NCI-H510A (cell line): ENCODE data around the gene AMDHD2.

Experiments
- DNase-seq: peaks from one replicate; lab custom pipeline; 2025; lab: John Stamatoyannopoulos, UW

AMDHD2 gene

DNA sequence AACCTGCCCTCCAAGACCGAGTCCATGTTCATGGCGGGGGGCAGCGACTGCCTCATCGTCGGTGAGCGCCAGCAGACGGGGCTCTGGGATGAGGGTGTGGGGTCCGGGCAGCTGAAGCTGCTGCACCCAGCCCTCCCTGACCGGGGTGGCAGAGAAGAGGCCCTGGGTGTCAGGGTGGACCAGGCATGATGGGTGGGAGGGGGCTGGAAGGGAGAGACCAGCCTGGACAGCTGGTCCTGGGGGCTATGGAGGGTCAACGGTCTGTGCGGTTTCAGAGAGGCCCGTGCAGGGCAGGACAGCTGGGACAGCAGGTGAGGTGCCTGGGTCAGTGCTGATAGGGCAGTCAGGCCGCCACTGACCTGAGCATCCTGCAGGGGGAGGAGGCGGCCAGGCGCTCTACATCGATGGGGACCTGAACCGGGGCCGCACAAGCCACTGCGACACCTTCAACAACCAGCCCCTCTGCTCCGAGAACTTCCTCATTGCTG, 19.7 kb upstream of the AMDHD2 start:
- no peak for DNase-seq

DNA sequence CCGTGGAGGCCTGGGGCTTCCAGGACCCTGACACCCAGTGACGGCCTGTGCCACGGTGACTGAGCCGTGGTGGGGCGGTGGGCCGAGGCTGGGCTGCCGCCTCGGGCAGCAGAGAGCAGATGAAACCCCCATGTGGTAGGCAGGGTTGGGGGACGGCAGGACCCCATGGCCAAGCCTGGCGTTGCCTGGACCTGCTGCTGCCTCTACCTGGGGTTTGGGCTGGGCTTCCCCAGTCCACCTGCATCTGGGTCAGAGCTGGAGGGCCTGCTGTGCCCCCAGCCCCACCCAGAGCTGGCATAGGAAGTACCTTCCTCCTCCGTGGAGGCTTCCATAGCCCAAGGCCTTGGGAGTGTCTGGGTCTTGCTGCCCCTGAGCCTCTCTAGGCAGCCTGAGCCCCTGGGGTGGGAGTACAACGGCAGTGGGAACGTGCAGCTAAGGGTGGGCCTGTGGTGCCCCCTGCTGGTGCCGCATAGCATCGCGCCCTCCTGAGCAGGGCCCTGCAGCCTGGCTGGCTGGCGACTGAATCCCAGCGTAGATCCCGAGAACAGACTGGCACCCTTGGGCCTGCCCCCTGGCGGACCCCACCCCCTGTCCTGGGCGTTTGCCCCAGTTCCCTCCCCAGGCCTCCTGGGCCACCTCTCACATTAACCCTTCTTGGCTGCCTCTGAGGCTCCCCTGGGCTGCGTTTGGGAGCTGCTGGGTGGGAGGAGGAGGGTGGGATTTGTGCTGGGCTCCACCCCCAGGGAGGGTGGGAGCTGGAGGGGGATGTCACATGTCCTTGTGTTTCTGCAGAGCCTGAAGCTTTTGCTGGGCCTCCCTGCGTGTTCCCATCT, 19.0 kb upstream of the AMDHD2 start:
- DNase-seq: no peak

DNA sequence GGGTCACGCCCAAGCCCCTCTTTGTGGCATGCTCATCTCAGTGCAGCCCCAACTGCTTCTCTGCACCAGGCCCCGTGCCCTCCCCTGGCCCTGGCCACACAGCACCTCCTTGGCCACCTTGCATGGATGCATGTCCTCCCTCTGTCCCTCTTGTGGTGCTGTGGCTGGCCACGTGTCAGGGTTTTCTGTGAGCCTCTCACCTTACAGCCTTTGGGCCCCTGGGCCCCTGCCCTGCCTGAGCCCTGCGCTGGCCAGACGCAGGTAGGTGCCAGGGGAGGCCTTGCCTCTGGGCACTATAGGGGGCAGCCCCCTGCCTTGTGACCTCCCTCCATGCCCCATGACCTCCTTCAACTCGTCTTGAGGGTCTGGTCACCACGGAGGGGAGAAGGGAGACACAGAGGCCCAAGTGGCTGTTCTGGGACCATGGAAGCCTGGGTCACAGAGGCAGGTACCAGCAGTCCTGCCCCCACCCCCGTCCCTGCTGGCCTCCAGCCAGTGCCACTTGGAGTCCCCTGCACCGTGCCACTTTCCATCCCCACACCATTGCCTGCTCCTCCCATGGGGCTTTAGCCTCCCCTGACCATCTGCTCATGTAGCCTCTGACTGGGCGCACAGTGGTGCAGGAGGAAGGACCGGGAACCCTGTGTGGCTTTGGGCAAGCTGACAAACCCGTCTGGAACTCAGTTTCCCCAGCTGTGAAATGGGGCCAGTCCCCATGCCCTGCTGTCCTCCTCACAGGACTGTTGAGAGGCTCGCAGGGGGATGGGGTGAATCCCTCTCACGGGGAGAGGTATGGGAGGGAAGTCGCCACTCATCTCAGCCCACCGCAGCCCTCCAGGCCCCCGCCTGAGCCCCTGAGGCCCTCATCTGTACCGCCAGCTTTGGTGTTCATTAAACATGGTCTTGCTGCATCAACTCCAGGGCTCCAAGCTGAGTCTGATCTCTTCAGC, 17.9 kb upstream of the AMDHD2 start:
- no peak for DNase-seq

DNA sequence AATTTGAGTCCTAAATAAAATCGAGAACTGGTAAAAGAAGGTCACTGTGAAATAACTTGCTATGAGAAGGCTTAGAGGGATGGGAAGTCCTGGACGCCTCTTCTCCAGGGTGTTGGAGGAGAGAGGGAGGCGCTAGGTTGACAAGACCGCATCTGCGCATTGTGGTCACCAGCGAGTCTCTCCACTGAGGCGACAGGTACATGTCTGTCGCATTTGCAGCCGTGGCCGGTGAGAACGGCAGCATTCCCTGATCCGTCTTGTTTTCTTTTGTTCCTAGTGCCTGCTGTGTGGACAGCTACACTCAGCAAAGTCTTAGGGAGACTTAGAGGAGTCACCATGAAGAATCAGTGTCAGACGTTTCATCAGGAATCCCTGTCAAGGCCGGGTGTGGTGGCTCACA, 14.5 kb upstream of the AMDHD2 start:
- DNase-seq: no peak

DNA sequence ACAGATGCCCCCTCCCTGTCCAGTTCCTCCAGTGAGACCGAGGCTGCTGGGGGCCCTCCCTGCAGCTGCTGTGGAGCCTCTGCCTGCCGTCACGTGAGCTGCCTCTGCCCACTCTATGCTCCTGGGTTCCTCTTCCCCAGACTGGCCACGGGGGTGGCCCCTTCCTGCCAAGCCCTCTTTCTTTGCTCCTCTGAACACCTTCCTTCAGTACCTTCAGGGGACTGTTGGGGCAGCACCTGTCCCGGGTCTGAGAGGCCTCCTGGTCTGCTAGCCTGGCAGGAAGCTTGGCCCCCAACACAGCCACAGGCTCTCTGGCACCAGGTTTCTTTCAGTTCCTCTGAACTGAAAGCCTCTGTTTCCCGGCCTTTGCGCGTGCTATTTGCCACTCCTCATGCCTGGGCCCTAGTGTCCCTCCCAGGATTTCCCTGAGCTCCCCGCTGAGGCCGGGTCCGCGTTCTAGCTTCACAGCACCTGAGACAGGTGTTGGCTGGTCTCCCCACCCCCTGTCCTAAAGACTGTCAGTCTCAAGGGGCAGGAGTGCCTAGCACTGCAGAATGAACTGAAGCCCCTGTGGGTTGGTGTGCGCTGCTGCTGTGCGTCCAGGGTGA, 13.0 kb upstream of the AMDHD2 start:
- DNase-seq: no peak

DNA sequence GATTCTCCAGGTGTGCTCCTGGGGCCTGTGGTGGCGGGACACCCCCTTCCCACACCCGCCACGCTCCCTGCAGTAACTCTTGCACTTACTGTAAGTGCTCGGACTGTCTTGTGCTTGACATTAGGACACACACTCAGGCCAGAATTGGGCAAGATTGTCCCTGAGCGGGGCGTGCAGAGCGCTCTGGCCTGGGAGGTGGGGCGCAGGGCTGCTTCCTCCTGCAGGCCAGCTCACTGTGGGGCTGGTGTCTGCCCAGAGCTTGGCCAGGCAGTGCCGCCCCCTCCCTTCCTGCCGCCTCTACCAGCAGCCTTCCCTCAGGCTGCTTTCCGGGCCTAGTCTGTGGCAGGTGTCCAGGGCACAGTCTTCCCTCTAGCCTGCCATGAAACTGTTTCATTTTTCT, 12.5 kb upstream of the AMDHD2 start:
- DNase-seq: no peak

DNA sequence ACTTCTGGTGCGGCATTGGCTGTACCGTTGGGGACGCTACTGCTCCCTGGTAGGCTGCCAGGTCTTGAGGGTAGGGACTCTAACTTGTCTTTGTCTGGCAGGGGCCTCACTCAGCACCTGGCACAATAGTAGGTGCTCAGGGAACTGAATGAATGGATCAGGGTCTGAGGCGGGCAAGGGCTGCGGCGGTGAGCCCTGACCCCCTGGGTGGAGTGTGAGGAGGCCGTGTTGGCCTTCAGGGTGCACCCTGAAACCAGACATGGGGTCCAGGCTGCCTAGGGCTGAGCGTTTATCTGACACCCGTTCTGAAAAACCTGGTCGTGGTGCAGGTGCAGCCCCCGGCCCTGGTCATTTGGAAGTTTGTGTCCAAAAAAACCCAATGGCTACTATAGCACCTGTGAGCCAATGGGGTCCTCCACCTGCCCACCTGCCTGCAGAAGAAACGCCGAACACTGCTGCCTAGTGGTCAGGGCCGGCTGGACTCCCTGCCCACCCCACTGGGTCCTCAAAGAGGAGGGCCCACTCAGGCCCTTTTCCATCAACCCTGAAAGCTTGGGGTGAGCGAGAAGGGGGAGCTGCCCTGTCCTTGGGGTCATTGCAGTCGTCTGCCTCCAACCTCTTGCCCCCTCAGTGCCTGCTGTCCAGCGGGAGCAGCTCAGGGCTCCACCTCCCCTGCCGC, 11.3 kb upstream of the AMDHD2 start:
- no peak for DNase-seq

DNA sequence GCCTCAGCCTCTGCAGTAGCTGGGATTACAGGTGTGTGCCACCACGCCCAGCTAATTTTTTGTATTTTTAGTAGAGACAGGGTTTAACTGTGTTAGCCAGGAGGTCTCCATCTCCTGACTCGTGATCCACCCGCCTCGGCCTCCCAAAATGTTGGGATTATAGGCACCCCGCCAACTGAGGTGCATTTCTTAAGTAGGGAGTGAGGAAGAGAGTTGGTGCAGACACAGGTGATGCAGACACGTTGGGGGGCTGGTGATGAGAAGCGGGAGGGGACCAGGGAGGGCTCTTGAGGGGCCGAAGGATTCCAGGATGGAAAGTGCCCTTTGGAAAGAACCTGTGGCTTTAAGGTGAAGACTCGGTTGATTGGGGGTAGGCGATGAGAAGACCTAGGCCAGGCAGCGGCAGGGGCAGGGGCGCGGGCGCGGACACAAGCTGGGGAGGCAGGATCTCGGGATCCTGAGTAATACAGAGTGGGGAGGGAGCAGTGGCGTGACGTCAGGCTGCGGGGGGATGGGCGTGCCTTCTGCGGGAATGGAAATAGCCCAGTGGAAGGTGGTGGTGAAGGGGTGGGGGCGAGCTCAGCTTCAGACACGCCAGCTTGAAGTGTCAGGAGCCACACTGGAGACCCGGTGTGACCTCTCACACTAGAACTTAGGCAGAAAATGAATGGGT, 8.9 kb upstream of the AMDHD2 start:
- no peak for DNase-seq

DNA sequence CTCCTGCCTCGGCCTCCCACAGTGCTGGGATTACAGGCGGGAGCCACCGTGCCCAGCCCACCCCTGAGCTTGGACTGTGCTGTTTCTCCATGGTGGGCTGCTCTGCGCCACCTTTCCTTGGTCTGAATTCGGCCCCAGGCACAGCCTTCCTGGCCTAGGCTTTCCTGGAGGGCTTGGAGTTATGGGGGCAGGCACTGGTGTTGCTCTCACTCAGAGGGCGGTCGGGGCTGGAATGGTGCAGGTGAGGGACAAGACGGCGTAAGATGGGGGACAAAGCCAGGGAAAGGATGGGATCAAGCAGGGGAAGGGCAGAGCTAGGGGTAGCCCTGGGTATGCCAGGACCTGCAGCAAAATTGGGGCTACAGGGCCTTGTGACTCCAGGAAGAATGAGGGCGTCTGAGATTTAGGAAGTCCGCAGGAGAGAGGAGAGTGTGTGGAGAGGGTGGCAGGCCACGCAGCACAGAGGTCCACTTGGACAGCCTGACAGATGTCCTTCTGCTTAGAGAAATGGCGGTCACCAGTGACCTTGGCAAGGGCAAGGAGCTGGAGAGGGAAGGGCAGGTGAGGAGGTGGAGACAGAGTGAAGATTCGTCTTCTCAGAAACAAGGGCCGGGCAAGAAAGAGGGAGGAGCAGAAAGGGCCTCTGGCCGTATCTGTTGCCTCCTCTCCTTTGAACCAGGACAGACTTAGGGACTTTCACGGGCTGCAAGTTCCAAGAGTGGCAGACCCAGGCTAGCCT, 8.0 kb upstream of the AMDHD2 start:
- no peak for DNase-seq

DNA sequence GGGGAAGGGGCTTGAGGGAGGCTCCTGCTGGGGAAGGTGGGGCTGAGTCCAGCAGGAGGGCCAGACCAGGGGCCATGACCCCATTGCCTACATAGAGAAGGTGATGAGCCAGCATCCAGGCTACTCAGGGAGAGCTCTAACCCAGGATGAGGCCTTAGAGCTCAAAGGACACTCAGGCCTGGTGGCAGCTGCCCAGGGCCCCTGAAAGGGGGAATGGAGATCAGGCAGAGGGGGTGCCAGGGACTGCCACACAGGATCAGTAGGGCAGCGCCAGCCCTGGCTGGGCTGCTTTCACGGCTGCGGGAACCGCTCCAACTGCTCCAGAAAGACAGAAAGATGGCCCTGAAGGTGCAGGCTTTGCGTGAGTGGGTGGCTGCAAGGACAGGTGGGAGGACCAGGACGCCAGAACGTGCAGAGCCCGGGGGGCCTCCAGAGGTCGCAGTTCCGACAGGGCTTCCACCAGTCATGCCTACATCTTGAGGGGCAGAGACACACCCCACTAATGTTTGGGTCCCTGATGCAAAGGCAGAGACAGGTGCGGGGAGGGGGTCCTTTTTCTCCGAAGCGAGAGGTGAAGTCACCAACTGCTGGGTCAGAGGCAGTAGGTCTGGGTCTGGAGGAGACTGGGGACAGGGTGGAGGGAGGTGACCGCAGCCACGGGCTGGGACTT, 7.3 kb upstream of the AMDHD2 start:
- DNase-seq: no peak

DNA sequence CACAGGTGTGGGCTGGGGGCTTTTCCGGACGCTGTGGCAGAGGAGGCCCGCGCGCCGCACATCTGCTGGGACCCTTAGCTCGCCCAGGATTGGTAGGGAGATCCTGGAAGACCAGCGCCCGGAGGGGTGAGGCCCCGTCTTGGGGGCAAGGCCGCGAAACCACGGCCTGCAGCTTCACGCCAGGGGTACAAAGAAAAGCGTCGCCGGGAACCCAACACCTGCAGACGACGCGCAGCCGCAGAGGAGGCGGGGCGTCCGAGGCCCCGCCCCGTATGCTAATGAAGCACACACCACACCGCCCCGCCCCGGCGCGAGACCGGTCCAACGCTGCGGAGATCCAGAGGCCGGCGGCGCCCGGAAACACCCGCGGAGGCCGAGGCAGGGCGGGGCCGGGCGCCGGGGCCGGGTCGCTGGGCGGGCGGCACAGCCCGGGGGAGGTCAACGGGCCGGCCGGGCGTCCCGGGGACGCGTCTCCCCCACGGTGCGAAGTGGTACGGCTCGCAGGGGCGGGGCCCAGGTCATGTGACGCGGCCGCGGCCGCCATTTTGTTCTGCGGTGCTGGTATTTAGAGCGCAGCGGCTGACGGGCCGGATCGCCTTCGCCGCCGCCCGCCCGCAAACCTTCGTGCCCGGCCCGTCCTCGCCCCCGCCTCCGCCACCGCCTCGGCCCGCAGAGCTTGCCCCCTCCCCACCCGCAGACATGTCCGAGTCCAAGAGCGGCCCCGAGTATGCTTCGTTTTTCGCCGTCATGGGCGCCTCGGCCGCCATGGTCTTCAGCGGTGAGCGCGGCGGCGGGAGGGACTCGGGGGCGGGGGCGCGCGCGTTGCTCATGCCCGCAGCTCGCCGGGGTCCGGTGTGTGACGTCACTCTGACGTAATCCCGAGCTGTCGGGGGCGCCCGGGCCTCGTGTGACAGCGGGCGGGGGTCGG, 6.5 kb upstream of the AMDHD2 start, which contains the start of gene ATP6V0C:
Gene ATP6V0C (plus strand): TSS at position 548 of the 928 bp plus-strand sequence. CDS start 152 bp downstream, at position 700.
- peak; percentile 75 for DNase-seq

DNA sequence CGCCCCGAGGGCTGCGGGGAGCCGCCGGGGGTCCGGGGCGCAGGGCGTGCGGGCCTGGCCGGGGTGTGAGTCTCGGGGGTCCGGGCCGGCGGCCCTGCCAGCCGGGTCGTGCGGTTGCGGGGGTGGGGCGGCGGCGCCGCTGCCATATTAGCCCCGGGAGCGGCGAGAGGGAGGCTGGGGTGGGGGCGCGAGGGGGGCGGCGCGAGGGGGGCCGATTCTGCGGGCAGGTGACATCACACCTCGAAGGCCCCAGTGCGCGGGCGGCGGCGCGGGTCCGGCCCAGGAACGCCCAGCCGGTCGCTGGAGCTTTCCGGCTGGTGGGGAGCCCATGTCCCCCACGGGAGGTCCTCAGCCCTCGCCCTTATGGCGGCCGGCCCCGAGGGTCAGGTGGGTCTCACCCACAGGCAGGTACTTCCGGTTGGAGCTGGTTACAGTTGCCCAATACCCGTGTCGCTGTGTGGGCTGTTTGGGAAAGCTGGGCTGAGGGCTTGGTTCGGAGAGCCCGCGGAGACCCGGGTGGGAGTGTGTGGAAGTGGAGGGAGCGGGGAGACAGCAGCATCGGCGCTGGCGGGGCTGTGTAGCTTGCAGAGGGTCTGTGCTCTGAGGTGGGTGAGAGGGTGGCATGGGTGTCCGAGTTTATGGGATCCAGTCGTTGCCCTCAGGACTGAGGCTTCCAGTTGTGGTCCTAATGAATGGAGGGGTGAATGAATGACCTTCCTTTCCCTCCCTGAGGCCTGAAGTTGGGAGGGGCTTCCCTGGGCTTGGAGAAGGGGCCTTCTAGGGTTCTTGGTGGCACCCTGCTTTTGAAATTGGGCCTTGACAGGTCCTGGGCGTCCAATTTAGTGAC, 5.6 kb upstream of the AMDHD2 start:
- no peak for DNase-seq

DNA sequence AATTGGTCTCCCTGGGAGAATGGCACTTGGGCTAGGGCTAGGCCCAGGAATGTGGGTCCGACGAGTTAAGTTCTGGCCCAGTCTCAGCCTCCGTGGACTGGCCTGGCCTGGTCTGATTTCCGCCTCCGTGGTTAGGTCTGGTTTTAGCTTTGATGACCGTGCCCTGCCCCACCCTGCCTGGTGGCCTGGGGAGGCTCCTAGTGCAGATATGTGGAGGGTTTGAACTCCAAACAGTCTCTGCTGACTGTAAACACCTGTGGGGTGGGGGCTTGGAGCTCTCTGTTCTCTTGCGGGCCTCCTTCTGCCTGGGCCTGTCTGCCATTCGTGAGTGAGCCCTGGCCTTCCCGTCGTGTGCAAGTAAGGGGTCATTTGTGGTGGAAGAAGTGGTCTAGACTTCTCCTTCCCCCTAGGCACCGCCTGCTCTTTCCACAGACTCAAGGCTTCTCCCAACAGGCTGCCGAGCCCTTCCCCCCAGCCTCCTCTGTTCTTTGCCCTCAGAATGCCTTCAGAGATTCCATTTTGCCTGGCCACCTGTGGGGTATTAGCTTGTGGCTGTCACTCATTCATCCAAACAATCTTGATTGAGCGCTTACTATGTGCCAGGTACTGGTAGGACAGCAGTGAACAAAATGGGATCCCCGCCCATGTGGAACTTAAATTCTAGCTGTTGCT, 4.9 kb upstream of the AMDHD2 start:
- DNase-seq: no peak

DNA sequence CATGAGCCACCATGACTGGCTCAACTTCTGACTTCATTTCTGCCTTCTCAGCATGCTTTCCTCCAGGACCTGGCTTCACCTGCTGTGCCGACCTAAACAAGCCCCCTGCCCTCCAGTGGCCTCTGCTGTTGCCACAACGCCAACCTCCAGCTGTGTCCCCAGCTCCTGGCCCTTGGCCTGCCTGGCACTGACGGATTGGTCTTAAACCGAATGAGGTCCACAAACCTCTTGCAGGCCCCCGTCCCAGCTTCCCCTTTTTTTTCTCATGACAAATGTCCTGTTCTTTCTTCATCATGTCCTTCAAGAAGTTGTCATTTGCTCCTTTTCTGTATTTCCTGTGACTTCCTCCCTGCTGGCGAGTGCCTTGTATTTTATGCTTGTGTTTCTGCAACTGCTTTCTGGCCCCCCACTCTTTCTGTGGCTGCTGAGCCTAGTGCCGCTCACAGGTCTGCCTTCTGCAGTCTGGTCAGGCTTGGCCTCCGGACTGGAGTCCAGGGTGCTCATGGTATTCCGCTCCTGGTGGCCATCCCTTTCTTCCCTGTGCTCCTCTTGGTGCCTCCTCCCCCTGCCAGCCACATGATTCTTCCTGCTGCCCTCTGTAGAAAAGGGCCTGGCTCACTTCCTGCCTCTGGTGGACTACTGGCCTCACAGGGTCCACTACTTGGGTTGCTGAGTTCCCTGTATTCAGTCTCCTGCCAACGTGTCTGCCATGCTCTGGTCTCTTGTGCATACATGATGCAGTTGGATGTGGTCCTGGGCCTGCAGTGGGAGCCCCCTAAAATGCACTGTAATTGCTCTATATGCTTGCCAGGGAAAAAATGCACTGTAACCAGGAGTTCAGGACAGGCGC, 3.6 kb upstream of the AMDHD2 start:
- DNase-seq: no peak

DNA sequence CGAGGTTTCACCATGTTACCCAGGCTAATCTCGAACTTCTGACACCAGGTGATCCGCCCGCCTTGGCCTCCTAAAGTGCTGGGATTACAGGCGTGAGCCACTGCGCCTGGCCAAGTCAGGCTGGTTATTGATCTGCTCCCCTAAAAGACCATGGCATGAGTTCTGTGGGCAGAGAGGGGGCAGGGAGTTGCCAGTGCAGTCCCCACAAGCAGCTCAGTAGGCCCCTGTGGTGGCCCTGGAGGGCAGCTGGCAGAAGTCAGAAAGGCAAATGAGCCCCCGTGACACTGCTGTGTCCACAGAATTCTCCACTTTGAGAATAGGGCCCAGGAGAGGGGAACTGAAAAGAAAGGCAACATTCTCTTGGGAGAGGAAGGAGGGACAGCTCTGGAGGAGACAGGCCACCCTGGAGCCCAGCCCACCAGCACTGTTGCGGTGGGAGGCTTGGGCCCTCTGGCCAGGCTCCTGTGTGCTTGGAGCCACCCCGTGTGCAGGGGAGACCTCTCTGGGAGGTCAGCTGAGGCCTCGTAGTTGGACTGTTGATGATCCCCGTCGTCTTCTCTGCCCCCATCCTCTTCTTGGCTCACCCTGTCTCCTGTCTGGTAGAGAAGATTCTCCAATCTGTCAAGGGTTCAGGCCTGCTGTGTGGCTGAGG, 2.1 kb upstream of the AMDHD2 start:
- no peak for DNase-seq
